ENCODE data around the gene DIS3. TPM values are rescaled to one million over a fixed set of nuclear protein-coding genes. Genes with fewer than 3 reads are reported as not detected.
"Not testable (repeated sequence)": the region's sequence is repeated elsewhere in the genome, so short reads cannot be mapped to it uniquely, and the experiment has no call there.

The DIS3 gene
- total RNA-seq, 1 donor from 2014 or later: 31.3 TPM

GRCh38 chr13:72740015-72740414 is 41.7 kb downstream of the DIS3 start:
- no peak overlapping the region for H3K4me3 Mint-ChIP-seq
- H3K9me3 Mint-ChIP-seq: no peaks in the 10 kb centered on the region
- DNase-seq (ENCODE audit: low spot score in 2 of 2, unreplicated experiment in 2 of 2): no peak
- H3K27me3 Mint-ChIP-seq (ENCODE audit: low read depth): no peaks in the 10 kb centered on the region
- peaks cover 14% of the 10 kb centered on the region for H3K36me3 Mint-ChIP-seq
- no peak for TF ChIP-seq CTCF (IDR thresholded peaks at IDR 0.05; ENCODE audit: unreplicated experiment)
- H3K27ac Mint-ChIP-seq: no peak overlapping the region
- no peaks in the 10 kb centered on the region for H3K4me1 Mint-ChIP-seq

GRCh38 chr13:72737033-72737432 is 44.7 kb downstream of the DIS3 start:
- no peak overlapping the region for H3K4me3 Mint-ChIP-seq
- H3K27ac Mint-ChIP-seq: no peak overlapping the region
- DNase-seq (ENCODE audit: low spot score in 2 of 2, unreplicated experiment in 2 of 2): no peak
- H3K9me3 Mint-ChIP-seq: no peaks in the 10 kb centered on the region
- no peaks in the 10 kb centered on the region for H3K4me1 Mint-ChIP-seq
- H3K27me3 Mint-ChIP-seq (ENCODE audit: low read depth): no peaks in the 10 kb centered on the region
- no peak for TF ChIP-seq CTCF (IDR thresholded peaks at IDR 0.05; ENCODE audit: unreplicated experiment)
- H3K36me3 Mint-ChIP-seq: peaks cover 16% of the 10 kb centered on the region

GRCh38 chr13:72728290-72728605 is 53.5 kb downstream of the DIS3 start:
- no peak for DNase-seq (ENCODE audit: low spot score in 2 of 2, unreplicated experiment in 2 of 2)
- Mint-ChIP-seq H3K27me3 (ENCODE audit: low read depth) (no peaks in the 10 kb centered on the region), H3K36me3 (peaks cover 17% of the 10 kb centered on the region), H3K9me3 (no peaks in the 10 kb centered on the region), H3K4me3 (peak overlapping the region; percentile 90), H3K27ac (peak overlapping the region; percentile 83), H3K4me1 (peaks cover 22% of the 10 kb centered on the region)
- no peak for TF ChIP-seq CTCF (IDR thresholded peaks at IDR 0.05; ENCODE audit: unreplicated experiment)

GRCh38 chr13:72727417-72728289 is 54.0 kb downstream of the DIS3 start, which contains the start of the genes BORA and MZT1:
Gene BORA, plus strand, starts transcription at chr13:72727923. Its CDS starts 1,018 bp downstream, at chr13:72728941.
Gene MZT1, minus strand, starts transcription at chr13:72727629. Its CDS starts 27 bp downstream, at chr13:72727602.
- Mint-ChIP-seq H3K27ac (peak within 1 kb of the TSS; percentile 83), H3K36me3 (peaks cover 14% of the 10 kb centered on the region), H3K9me3 (no peaks in the 10 kb centered on the region), H3K27me3 (ENCODE audit: low read depth) (no peaks in the 10 kb centered on the region), H3K4me1 (peaks cover 22% of the 10 kb centered on the region), H3K4me3 (peak within 1 kb of the TSS; percentile 90)
- TF ChIP-seq CTCF (IDR thresholded peaks at IDR 0.05; ENCODE audit: unreplicated experiment): no peak
- DNase-seq (ENCODE audit: low spot score in 2 of 2, unreplicated experiment in 2 of 2): peak; percentile 79 to 93

GRCh38 chr13:72726726-72727416 is 54.8 kb downstream of the DIS3 start:
- Mint-ChIP-seq H3K36me3 (peaks cover 11% of the 10 kb centered on the region), H3K9me3 (no peaks in the 10 kb centered on the region), H3K4me1 (peaks cover 22% of the 10 kb centered on the region), H3K27me3 (ENCODE audit: low read depth) (no peaks in the 10 kb centered on the region), H3K4me3 (peak overlapping the region; percentile 90), H3K27ac (peak overlapping the region; percentile 78)
- TF ChIP-seq CTCF (IDR thresholded peaks at IDR 0.05; ENCODE audit: unreplicated experiment): no peak
- peak; percentile 41 to 60 for DNase-seq (ENCODE audit: low spot score in 2 of 2, unreplicated experiment in 2 of 2)

- DNase-seq (ENCODE audit: low spot score in 2 of 2, unreplicated experiment in 2 of 2); H3K9me3 Mint-ChIP-seq; H3K27me3 Mint-ChIP-seq (ENCODE audit: low read depth); H3K27ac Mint-ChIP-seq; H3K36me3 Mint-ChIP-seq: not testable (repeated sequence)
- Mint-ChIP-seq H3K4me1 (peaks cover 22% of the 10 kb centered on the region), H3K4me3 (peak overlapping the region; percentile 90)
Measured at GRCh38 chr13:72726185-72726584, 55.5 kb downstream of the DIS3 start.

Data from mesothelial cell of epicardium (in vitro differentiated cells).